HG03432 (cell line): ENCODE results near the gene TPI1.

ENCODE experiments used
- ATAC-seq: cut with Tn5 transposase; IDR thresholded peaks from one replicate; pipeline ENCODE4 v1.9.1; 2021; ENCODE audit warnings: mild to moderate bottlenecking, moderate library complexity; ENCODE audit not compliant: unreplicated experiment

The TPI1 gene

GRCh38 chr12:6914947-6915788 lies 47.8 kb downstream of the TPI1 start:
- no peak for ATAC-seq

GRCh38 chr12:6915789-6916285 lies 48.5 kb downstream of the TPI1 start:
- no peak for ATAC-seq

DNA sequence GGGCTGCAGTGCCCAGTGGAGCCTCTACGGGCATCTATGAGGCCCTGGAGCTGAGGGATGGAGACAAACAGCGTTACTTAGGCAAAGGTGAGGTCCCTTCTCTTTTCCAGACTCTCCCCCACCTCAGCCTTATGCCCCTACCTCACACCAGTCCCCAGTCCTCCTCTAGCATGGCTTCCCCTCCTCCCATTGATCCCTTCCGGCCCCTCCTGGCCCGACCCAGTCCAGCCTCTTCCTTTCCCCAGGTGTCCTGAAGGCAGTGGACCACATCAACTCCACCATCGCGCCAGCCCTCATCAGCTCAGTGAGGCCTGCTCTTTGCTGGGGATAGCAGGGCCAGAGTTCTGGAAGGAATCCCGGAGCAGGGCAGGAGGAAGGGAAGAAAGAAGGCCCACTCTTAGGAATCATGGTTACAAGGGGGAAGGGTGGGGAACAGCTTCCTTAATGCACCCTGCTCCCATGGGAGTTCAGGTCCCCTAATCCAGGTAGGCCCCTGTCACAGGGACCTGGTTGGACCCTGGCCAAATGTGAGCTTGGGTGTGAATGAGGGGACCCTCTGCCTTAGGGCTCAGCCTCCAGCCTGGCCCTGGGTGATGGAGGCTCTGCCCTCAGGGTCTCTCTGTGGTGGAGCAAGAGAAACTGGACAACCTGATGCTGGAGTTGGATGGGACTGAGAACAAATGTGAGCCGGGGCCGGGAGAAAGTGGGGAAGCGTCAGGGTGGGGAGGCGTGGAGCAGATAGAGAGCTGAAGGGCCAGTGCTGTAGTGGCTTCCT lies 49.3 kb downstream of the TPI1 start:
- no peak for ATAC-seq

DNA sequence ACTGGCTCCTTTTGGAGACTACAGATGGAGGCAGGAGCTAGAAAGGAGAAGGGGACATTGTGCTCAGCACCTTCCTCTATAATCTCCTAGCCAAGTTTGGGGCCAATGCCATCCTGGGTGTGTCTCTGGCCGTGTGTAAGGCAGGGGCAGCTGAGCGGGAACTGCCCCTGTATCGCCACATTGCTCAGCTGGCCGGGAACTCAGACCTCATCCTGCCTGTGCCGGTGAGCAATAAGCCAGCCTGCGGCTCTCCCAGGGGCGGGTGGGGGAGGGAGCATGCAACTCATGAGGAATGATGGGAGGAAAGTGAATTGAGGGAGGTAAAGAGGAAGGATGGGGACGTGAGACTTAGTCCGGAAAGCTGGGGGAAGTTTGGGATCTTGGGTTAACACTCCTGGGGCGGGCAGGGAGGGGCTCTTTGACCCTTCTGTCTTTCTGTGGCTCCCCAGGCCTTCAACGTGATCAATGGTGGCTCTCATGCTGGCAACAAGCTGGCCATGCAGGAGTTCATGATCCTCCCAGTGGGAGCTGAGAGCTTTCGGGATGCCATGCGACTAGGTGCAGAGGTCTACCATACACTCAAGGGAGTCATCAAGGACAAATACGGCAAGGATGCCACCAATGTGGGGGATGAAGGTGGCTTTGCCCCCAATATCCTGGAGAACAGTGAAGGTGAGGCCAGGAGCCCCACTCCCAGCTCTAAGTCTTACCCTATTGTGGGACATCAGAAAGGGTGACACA lies 50.3 kb downstream of the TPI1 start:
- ATAC-seq = no peak

- ATAC-seq = no peak
Observed at GRCh38 chr12:6919588-6919987, 52.3 kb downstream of the TPI1 start.
